Activated CD8-positive, alpha-beta T cell treated with anti-CD3 and anti-CD28 coated beads for 36 hours (primary cell): ENCODE data around the gene FILIP1L. TPM values are rescaled to one million over a fixed set of nuclear protein-coding genes. Genes with fewer than 3 reads are reported as not detected.

ENCODE experiments used
- ATAC-seq: fragments of 200-7000 bp; cut with Tn5 transposase; one replicate; pipeline ENCODE4 v1.10.0; 2021; ENCODE audit warnings: mild to moderate bottlenecking, moderate library complexity
- CTCF ChIA-PET: fragments of 350-600 bp; sonication (Branson Sonifier 250); formaldehyde crosslinking; loops from one replicate; lab custom pipeline; 2021; ENCODE audit warnings: antibody characterized with exemption; lab: Charles Lee
- POLR2A ChIA-PET: fragments of 350-600 bp; sonication (Branson Sonifier 250); formaldehyde crosslinking; loops from one replicate; lab custom pipeline; 2021; ENCODE audit warnings: antibody characterized with exemption; lab: Charles Lee
- DNase-seq: peaks from one replicate; pipeline ENCODE4 v3.0.0-alpha.2; 2020
- H3K27ac Mint-ChIP-seq: one replicate; pipeline ENCODE4 v1.8.0; 2021; ENCODE audit warnings: mild to moderate bottlenecking, mixed read lengths
- H3K27me3 Mint-ChIP-seq: one replicate; pipeline ENCODE4 v1.8.0; 2021; ENCODE audit warnings: mixed read lengths
- H3K36me3 Mint-ChIP-seq: one replicate; pipeline ENCODE4 v1.8.0; 2021; ENCODE audit warnings: low read depth, mixed read lengths
- H3K4me1 Mint-ChIP-seq: one replicate; pipeline ENCODE4 v1.8.0; 2021; ENCODE audit warnings: low read depth, mixed read lengths
- H3K4me3 Mint-ChIP-seq: one replicate; pipeline ENCODE4 v1.8.0; 2021; ENCODE audit warnings: mild to moderate bottlenecking, moderate library complexity, mixed read lengths
- H3K9me3 Mint-ChIP-seq: one replicate; pipeline ENCODE4 v1.8.0; 2021; ENCODE audit warnings: mixed read lengths
- CTCF ChIP-seq: fragments of 200-600 bp; IDR thresholded peaks from one replicate; pipeline ENCODE4 v1.8.0; 2022; ENCODE audit warnings: antibody characterized with exemption, mild to moderate bottlenecking
- intact Hi-C: fragments of 100-400 bp; cut with micrococcal nuclease; formaldehyde crosslinking; loops from one replicate; pipeline ENCODE4 v1.10.0; 2022
- total RNA-seq, 2 experiments: library from RNA; stranded (reverse); gene quantifications; one replicate each; pipeline ENCODE4 v1.2.3, GENCODE V29; 2021

FILIP1L gene
- total RNA-seq, 2 experiments from 2014 or later, result 0.11 to 0.13 TPM

- Mint-ChIP-seq H3K4me3 (no peak overlapping the region), H3K27me3 (no peaks in the 10 kb centered on the region), H3K4me1 (peaks cover 18% of the 10 kb centered on the region), H3K36me3 (peaks cover 7% of the 10 kb centered on the region), H3K9me3 (no peaks in the 10 kb centered on the region), H3K27ac (no peak overlapping the region)
- ChIA-PET POLR2A (interaction anchor here (1.2 kb wide), 1 partner anchor 11 kb away, joined by 4 read pairs; no protein-coding TSS in a partner anchor), CTCF (interaction anchor here (1.1 to 2.6 kb wide), 4 partner anchors 9 to 170 kb away, joined by 3 to 28 read pairs (median 6); no protein-coding TSS in a partner anchor)
- no peak for TF ChIP-seq CTCF
- intact Hi-C loops, result no loop called here
- no peak for ATAC-seq
- DNase-seq, result no peak
These were observed 30.0 kb downstream of the FILIP1L start for GRCh38 chr3:100084100-100084806.

GRCh38 chr3:100083209-100083608, 31.1 kb downstream of the FILIP1L start:
- intact Hi-C loops, result no loop called here
- DNase-seq (no peak), ATAC-seq (no peak)
- CTCF ChIA-PET, result interaction anchor here (1.1 to 1.6 kb wide), 4 partner anchors 9 to 171 kb away, joined by 4 to 9 read pairs (median 6); no protein-coding TSS in a partner anchor
- H3K9me3 Mint-ChIP-seq, result no peaks in the 10 kb centered on the region
- H3K4me3 Mint-ChIP-seq, result no peak overlapping the region
- TF ChIP-seq CTCF, result no peak
- peaks cover 8% of the 10 kb centered on the region for H3K36me3 Mint-ChIP-seq
- no peak overlapping the region for H3K27ac Mint-ChIP-seq
- H3K27me3 Mint-ChIP-seq, result no peaks in the 10 kb centered on the region
- POLR2A ChIA-PET, result no interaction called here
- H3K4me1 Mint-ChIP-seq, result peaks cover 13% of the 10 kb centered on the region

GRCh38 chr3:100082714-100083113, 31.6 kb downstream of the FILIP1L start:
- Mint-ChIP-seq H3K9me3 (no peaks in the 10 kb centered on the region), H3K27me3 (no peaks in the 10 kb centered on the region), H3K4me1 (peaks cover 13% of the 10 kb centered on the region), H3K36me3 (peaks cover 8% of the 10 kb centered on the region), H3K4me3 (no peak overlapping the region), H3K27ac (no peak overlapping the region)
- CTCF ChIA-PET, result interaction anchor here (1.1 to 1.6 kb wide), 2 partner anchors 9 to 171 kb away, joined by 4 to 9 read pairs; no protein-coding TSS in a partner anchor
- TF ChIP-seq CTCF, result no peak
- ATAC-seq (no peak), DNase-seq (no peak)
- POLR2A ChIA-PET, result no interaction called here
- intact Hi-C loops, result no loop called here

- intact Hi-C loops, result no loop called here
- TF ChIP-seq CTCF, result no peak
These were observed 32.2 kb downstream of the FILIP1L start for GRCh38 chr3:100081986-100082692.

DNA sequence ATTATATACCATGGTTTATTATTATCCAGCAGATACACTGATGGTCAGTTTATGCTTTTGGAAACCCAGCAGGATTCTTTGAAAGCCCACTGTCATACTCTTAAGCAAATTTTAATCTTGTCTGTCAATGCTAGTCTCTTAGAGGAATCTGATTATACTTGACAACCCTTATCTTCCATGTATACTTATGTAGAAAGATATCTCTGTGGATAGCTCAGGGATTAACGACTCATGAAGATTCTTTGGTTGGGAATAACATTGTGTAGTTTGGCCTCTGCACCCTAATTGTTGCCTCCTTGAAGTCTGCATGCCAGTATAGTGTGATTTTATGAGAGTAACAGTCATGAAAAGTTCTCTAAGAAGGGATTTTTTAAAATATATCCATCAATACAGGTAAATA, 33.0 kb downstream of the FILIP1L start:
- H3K4me3 Mint-ChIP-seq, result no peak overlapping the region
- ATAC-seq (no peak), DNase-seq (no peak)
- peaks cover 10% of the 10 kb centered on the region for H3K36me3 Mint-ChIP-seq
- H3K27ac Mint-ChIP-seq, result no peak overlapping the region
- intact Hi-C loops, result no loop called here
- CTCF ChIA-PET, result no interaction called here
- H3K4me1 Mint-ChIP-seq, result peaks cover 7% of the 10 kb centered on the region
- POLR2A ChIA-PET, result no interaction called here
- no peaks in the 10 kb centered on the region for H3K27me3 Mint-ChIP-seq
- H3K9me3 Mint-ChIP-seq, result no peaks in the 10 kb centered on the region
- TF ChIP-seq CTCF, result no peak

More at GRCh38 chr3:100081986-100082692, 32.2 kb downstream of the FILIP1L start:
- DNase-seq (no peak), ATAC-seq (no peak)
- Mint-ChIP-seq H3K4me1 (peaks cover 10% of the 10 kb centered on the region), H3K9me3 (no peaks in the 10 kb centered on the region), H3K4me3 (no peak overlapping the region), H3K27me3 (no peaks in the 10 kb centered on the region), H3K27ac (no peak overlapping the region), H3K36me3 (peaks cover 10% of the 10 kb centered on the region)
- ChIA-PET CTCF (interaction anchor here (0.8 to 1.6 kb wide), 3 partner anchors 8 to 172 kb away, joined by 4 to 9 read pairs (median 5); no protein-coding TSS in a partner anchor), POLR2A (no interaction called here)
